Esophagus squamous epithelium (tissue), 4 donors: Measurements from ENCODE around the gene WASHC2A.
"Not testable (repeated sequence)": the region's sequence is repeated elsewhere in the genome, so short reads cannot be mapped to it uniquely, and the experiment has no call there.

Experiments used
- POLR2A ChIP-seq, 4 donors: fragments of 450-650 bp; IDR thresholded peaks; one replicate each; pipeline ENCODE4 v1.6.1; 2017; ENCODE audit warnings: antibody characterized with exemption in 4 of 4, mild to moderate bottlenecking in 4 of 4, moderate library complexity in 3 of 4
- TF ChIP-seq, protein P1 (sequence below), 6 experiments: fragments of 450-650 bp in 4 of 6; fragments of 200-600 bp in 2 of 6; sonication (generic) in 2 of 6; IDR thresholded peaks; one replicate each; pipeline ENCODE4 v1.5.1; 2016 to 2019; ENCODE audit warnings: antibody characterized with exemption in 6 of 6, mild to moderate bottlenecking in 4 of 6, moderate library complexity in 4 of 6

DNA sequence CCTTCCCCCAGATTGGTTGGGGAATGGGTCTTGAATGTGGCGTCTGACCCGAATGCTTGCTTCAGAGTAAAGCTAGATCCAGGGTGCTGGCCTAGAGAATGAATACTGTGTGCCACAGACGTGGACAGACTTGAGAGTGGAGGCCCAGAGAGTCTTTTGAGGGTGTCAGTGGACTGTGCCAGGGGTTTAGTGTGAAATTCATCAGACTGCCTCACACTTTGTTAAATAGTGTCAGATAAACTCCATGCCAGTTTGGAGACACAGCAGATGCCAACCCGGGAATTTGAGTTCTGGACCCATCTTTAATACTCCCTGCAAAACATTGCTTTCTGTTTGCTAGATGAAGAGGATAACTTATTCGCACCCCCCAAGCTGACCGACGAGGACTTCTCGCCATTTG lies 25.2 kb downstream of the WASHC2A start:
- not testable (repeated sequence) for TF ChIP-seq POLR2A (IDR thresholded peaks at IDR 0.05)
- TF ChIP-seq, protein P1, sequence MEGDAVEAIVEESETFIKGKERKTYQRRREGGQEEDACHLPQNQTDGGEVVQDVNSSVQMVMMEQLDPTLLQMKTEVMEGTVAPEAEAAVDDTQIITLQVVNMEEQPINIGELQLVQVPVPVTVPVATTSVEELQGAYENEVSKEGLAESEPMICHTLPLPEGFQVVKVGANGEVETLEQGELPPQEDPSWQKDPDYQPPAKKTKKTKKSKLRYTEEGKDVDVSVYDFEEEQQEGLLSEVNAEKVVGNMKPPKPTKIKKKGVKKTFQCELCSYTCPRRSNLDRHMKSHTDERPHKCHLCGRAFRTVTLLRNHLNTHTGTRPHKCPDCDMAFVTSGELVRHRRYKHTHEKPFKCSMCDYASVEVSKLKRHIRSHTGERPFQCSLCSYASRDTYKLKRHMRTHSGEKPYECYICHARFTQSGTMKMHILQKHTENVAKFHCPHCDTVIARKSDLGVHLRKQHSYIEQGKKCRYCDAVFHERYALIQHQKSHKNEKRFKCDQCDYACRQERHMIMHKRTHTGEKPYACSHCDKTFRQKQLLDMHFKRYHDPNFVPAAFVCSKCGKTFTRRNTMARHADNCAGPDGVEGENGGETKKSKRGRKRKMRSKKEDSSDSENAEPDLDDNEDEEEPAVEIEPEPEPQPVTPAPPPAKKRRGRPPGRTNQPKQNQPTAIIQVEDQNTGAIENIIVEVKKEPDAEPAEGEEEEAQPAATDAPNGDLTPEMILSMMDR (IDR thresholded peaks at IDR 0.05): not testable (repeated sequence)
